Activated CD8-positive, alpha-beta memory T cell treated with anti-CD3 and anti-CD28 coated beads, Interleukin-2, amount 10 ng/mL, durations not matched to agents 7 days and 5 days (primary cell): ENCODE results near the gene FARP1. TPM values are rescaled to one million over a fixed set of nuclear protein-coding genes. Genes with fewer than 3 reads are reported as not detected.

Experiments used
- ATAC-seq: fragments of 150-1000 bp; cut with Tn5 transposase; one replicate; pipeline ENCODE4 v1.10.0; 2021; ENCODE audit warnings: moderate library complexity
- CTCF ChIA-PET: fragments of 350-600 bp; sonication (Branson Sonifier 250); formaldehyde crosslinking; loops from one replicate; lab custom pipeline; 2021; ENCODE audit warnings: antibody characterized with exemption; lab: Charles Lee
- DNase-seq: peaks from one replicate; pipeline ENCODE4 v3.0.0-alpha.2; 2020
- H3K27ac Mint-ChIP-seq: one replicate; pipeline ENCODE4 v1.8.0; 2021; ENCODE audit warnings: mild to moderate bottlenecking, mixed read lengths
- H3K27me3 Mint-ChIP-seq: one replicate; pipeline ENCODE4 v1.8.0; 2021; ENCODE audit warnings: mixed read lengths
- H3K36me3 Mint-ChIP-seq: one replicate; pipeline ENCODE4 v1.8.0; 2021; ENCODE audit warnings: mild to moderate bottlenecking, mixed read lengths
- H3K4me1 Mint-ChIP-seq: one replicate; pipeline ENCODE4 v1.8.0; 2021; ENCODE audit warnings: mixed read lengths
- H3K4me3 Mint-ChIP-seq: one replicate; pipeline ENCODE4 v1.8.0; 2021; ENCODE audit warnings: mild to moderate bottlenecking, moderate library complexity, mixed read lengths
- H3K9me3 Mint-ChIP-seq: one replicate; pipeline ENCODE4 v1.8.0; 2022; ENCODE audit warnings: low read depth, mixed read lengths
- total RNA-seq, 2 experiments: library from RNA; stranded (reverse); gene quantifications; one replicate each; pipeline ENCODE4 v1.2.3, GENCODE V29; 2021

Gene FARP1
- total RNA-seq, 2 experiments from 2014 or later, result 0.44 to 0.87 TPM

DNA sequence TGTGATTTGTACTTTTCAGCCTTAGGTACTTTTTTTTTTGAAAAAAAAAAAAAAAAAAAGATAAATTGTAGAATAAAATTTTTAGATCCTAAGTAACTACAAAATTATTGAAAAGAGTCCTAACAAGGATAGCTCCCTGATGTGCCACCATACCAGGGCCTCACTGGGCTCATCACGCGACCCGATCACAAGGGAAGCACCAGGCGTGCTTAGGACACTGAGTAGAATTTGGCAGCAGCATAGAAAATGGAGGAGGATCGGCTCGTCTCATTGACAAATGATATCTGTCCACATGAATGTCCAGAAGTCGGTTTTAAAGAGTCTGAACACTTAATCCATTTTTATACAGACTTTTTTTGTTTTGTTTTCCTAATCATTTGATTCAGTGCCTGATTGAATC is 255.0 kb downstream of the FARP1 start:
- no peaks in the 10 kb centered on the region for H3K36me3 Mint-ChIP-seq
- DNase-seq (no peak), ATAC-seq (no peak)
- H3K9me3 Mint-ChIP-seq, result no peaks in the 10 kb centered on the region
- H3K4me3 Mint-ChIP-seq, result no peak overlapping the region
- H3K27me3 Mint-ChIP-seq, result peaks cover 21% of the 10 kb centered on the region
- H3K4me1 Mint-ChIP-seq, result no peaks in the 10 kb centered on the region
- CTCF ChIA-PET, result no interaction called here
- H3K27ac Mint-ChIP-seq, result no peak overlapping the region

DNA sequence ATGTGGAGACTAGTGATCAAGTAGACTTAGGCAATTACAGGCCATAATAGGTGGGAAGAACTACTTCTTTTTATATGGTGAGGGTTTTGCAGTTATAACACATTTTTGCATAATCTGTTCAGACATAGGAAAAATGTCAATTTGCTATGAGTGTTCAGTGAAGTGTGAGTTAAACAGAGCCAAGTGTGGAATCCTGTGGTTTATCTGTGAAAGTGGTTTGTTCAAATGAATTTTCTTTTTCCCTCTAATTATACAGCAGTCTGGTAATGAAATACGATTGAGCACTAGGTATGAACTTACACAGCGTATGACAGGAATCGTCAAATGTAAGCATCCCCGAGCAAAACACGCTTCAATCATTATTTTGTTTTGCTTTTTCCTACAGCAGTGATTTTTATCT is 255.7 kb downstream of the FARP1 start:
- H3K27me3 Mint-ChIP-seq, result peaks cover 21% of the 10 kb centered on the region
- H3K9me3 Mint-ChIP-seq, result no peaks in the 10 kb centered on the region
- no peak overlapping the region for H3K4me3 Mint-ChIP-seq
- ATAC-seq, result no peak
- DNase-seq, result no peak
- no peak overlapping the region for H3K27ac Mint-ChIP-seq
- no peaks in the 10 kb centered on the region for H3K36me3 Mint-ChIP-seq
- H3K4me1 Mint-ChIP-seq, result no peaks in the 10 kb centered on the region
- CTCF ChIA-PET, result no interaction called here

DNA sequence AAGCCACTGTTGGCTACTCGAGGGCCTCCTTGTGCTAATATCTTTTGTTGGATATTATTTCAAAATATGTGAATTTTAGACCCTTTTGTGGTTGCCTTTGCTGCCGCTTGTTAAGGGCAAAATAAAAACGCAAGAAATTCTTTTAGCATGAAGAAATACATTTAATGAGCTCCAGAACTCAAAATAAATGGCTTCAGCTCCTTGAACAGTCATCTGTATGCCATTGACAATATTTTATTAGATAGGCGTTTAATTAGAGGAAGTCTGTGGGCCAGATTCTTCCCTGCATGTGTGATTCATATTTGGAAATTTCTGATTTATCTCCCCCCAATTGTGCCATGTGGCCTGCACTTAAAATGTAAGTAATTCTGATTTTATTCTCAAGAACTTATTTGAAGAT is 256.9 kb downstream of the FARP1 start:
- H3K4me3 Mint-ChIP-seq, result no peak overlapping the region
- peaks cover 21% of the 10 kb centered on the region for H3K27me3 Mint-ChIP-seq
- no peak for ATAC-seq
- no peaks in the 10 kb centered on the region for H3K36me3 Mint-ChIP-seq
- CTCF ChIA-PET, result no interaction called here
- no peak for DNase-seq
- H3K4me1 Mint-ChIP-seq, result no peaks in the 10 kb centered on the region
- H3K9me3 Mint-ChIP-seq, result no peaks in the 10 kb centered on the region
- no peak overlapping the region for H3K27ac Mint-ChIP-seq

DNA sequence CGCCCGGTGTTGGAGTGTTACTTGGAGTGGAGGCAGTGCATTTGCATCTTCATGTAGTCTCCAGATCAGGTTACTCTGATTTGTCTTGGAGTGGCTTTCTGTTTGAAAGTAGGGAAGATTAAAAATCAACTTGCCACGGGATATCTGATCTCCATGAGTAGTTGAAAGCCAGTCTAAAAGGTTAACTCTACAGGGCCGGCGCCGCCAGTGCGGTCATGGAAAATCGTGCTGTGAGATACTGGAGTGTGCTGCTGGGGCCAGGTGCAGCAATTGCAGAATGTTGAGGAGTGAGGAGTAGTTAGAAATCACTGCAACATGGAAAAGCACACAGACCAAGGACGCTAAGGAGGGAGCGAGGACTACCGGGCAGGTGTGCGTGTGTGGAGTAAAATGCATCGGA is 259.0 kb downstream of the FARP1 start:
- H3K4me1 Mint-ChIP-seq, result no peaks in the 10 kb centered on the region
- H3K9me3 Mint-ChIP-seq, result no peaks in the 10 kb centered on the region
- CTCF ChIA-PET, result no interaction called here
- ATAC-seq, result no peak
- no peak overlapping the region for H3K27ac Mint-ChIP-seq
- DNase-seq, result no peak
- H3K4me3 Mint-ChIP-seq, result no peak overlapping the region
- peaks cover 31% of the 10 kb centered on the region for H3K27me3 Mint-ChIP-seq
- no peaks in the 10 kb centered on the region for H3K36me3 Mint-ChIP-seq

DNA sequence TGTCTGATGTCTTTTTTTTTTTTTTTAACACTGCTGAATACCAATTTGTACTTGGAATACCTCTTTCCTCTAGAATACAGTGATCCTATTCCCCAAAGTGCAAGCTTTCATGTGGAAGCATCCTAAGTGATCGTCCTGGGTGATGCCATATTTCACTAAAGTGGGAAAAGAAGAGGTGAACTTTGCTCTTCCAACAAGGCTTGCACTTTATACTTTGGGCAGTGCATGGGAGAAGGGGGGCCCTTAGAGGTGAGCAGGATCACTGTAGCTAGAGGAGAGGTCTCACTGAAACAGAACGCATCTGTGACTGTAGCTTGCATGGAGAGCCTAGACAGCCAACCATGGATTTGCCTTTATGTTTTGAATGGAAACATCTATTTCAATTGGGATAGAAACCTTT is 260.2 kb downstream of the FARP1 start:
- H3K27ac Mint-ChIP-seq, result no peak overlapping the region
- H3K36me3 Mint-ChIP-seq, result no peaks in the 10 kb centered on the region
- CTCF ChIA-PET, result no interaction called here
- ATAC-seq (no peak), DNase-seq (no peak)
- no peaks in the 10 kb centered on the region for H3K4me1 Mint-ChIP-seq
- H3K9me3 Mint-ChIP-seq, result no peaks in the 10 kb centered on the region
- no peak overlapping the region for H3K4me3 Mint-ChIP-seq
- peaks cover 25% of the 10 kb centered on the region for H3K27me3 Mint-ChIP-seq

DNA sequence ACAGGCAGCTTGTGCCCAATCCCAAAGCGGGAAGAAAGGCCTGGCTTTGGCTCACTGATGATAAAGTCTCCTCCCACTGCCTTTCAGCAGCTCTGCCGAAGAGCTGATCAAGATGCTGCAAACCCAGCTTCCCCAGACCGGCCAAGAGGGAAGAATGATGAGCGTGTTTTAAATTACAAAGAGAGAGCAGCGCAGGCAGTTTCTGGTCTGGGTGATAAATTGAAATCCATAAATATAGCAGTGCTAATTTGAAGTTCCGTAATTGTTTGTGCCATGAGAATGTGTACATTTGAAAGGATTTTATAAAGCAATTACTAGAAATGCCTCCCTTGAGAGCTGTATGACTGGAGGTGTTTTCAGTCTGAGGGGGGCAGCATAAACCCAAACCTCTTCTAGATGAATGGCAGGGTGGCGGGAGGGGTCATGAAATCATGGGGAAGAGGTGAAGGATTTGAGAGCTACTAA is 262.2 kb downstream of the FARP1 start:
- Mint-ChIP-seq H3K9me3 (no peaks in the 10 kb centered on the region), H3K27me3 (peaks cover 12% of the 10 kb centered on the region), H3K4me3 (no peak overlapping the region), H3K4me1 (no peaks in the 10 kb centered on the region), H3K36me3 (no peaks in the 10 kb centered on the region), H3K27ac (no peak overlapping the region)
- CTCF ChIA-PET, result no interaction called here
- DNase-seq (no peak), ATAC-seq (no peak)

DNA sequence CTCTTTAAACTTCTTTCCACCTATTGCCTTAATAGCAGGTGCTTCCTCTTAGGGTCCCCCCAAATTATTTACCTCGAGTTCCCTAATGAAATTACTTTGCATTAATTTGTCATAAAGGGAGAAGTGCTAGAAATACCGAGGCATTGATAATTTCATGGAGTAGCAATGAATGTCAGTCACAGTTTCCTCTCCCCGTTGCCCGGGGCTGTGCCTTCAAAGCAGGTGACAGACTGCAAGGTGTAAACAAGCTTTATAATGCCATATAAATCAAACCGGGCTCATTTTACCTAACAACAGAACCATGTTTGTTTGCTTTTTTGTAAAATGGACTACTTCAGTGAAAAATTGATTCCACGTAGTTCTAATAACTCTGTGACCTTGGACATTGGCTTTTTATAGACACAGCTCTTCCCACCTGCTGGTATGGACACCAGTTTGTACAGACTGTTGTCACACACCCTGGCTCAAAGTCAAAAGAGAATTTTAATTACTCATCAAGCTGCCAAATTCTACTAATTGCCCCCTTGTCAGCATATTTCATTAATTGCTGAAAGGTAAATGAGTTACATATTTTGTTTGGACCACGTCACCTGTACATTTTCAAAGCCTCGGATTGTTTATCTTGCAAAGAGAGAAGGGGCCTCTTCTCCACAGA is 262.9 kb downstream of the FARP1 start:
- Mint-ChIP-seq H3K4me3 (no peak overlapping the region), H3K27ac (no peak overlapping the region), H3K27me3 (peaks cover 10% of the 10 kb centered on the region), H3K9me3 (no peaks in the 10 kb centered on the region), H3K4me1 (no peaks in the 10 kb centered on the region), H3K36me3 (no peaks in the 10 kb centered on the region)
- DNase-seq (no peak), ATAC-seq (no peak)
- CTCF ChIA-PET, result interaction anchor here (0.5 to 0.9 kb wide), 2 partner anchors 550 to 1409 kb away, joined by 3 read pairs; no protein-coding TSS in a partner anchor

DNA sequence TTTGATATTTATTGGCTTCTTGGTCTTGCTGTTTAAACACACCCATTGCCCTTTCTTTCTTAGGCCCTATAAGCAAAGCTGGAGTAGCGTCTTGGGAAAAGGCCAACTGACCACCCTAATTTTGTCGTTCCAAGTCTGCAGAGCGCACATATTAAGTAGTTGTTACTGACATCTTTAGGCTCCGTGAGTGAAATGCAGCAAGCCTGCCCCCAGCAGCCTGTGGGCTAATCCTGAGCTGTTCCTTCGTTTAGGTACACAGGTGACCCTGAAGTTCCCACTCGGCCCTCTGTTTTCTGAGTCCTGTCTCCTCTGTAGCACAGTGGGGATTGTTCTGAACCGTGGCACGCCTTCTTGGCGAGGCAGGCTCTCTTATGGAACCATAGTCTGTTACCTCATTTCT is 263.5 kb downstream of the FARP1 start:
- Mint-ChIP-seq H3K27ac (no peak overlapping the region), H3K36me3 (no peaks in the 10 kb centered on the region), H3K9me3 (no peaks in the 10 kb centered on the region), H3K4me3 (no peak overlapping the region), H3K27me3 (peaks cover 16% of the 10 kb centered on the region), H3K4me1 (no peaks in the 10 kb centered on the region)
- DNase-seq (no peak), ATAC-seq (no peak)
- CTCF ChIA-PET, result interaction anchor here (0.9 kb wide), 1 partner anchor 551 kb away, joined by 3 read pairs; no protein-coding TSS in a partner anchor

DNA sequence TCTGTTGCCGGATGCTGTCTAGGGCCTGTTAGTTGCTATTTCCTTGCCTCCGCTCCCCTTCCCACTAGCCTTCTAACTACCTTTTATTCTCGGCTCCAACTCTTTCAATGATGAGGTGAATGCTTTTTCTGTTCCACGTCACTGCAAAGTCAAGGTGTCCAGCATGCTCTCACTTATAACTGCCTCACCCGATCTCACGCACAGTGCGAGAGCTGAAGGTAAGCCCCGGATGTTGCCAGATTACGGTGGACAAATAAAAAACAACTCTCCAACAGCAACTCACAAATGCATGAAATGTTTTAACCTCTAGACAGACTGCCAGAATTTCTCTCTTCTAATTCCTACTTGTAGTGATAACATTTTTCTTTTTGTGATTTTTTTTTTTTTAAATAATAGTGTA is 264.1 kb downstream of the FARP1 start:
- no peak overlapping the region for H3K27ac Mint-ChIP-seq
- H3K27me3 Mint-ChIP-seq, result peaks cover 21% of the 10 kb centered on the region
- H3K9me3 Mint-ChIP-seq, result no peaks in the 10 kb centered on the region
- H3K4me3 Mint-ChIP-seq, result no peak overlapping the region
- H3K4me1 Mint-ChIP-seq, result peaks cover 1% of the 10 kb centered on the region
- DNase-seq, result no peak
- CTCF ChIA-PET, result no interaction called here
- ATAC-seq, result no peak
- H3K36me3 Mint-ChIP-seq, result no peaks in the 10 kb centered on the region

DNA sequence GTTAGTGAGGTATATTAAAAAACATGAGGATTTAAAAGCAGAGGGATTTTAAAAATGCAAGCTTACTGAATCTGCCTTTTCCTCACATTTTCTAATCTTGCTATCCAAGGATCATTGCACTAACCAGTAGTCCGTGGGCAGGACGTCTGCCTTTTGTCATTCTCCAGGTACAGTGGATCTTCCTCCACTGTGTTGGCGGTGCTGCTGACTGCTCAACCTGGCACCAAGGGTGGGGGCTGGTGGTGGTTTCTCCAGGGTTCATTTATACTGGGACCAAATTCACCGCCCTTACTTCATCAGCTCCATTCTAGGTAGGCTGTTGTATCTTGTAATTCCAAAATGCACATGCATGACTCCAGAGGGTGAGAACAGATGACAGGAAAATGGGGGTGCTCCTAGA is 264.7 kb downstream of the FARP1 start:
- DNase-seq (no peak), ATAC-seq (no peak)
- no peak overlapping the region for H3K27ac Mint-ChIP-seq
- peaks cover 3% of the 10 kb centered on the region for H3K4me1 Mint-ChIP-seq
- peaks cover 26% of the 10 kb centered on the region for H3K27me3 Mint-ChIP-seq
- no peaks in the 10 kb centered on the region for H3K9me3 Mint-ChIP-seq
- H3K4me3 Mint-ChIP-seq, result no peak overlapping the region
- CTCF ChIA-PET, result no interaction called here
- H3K36me3 Mint-ChIP-seq, result no peaks in the 10 kb centered on the region

DNA sequence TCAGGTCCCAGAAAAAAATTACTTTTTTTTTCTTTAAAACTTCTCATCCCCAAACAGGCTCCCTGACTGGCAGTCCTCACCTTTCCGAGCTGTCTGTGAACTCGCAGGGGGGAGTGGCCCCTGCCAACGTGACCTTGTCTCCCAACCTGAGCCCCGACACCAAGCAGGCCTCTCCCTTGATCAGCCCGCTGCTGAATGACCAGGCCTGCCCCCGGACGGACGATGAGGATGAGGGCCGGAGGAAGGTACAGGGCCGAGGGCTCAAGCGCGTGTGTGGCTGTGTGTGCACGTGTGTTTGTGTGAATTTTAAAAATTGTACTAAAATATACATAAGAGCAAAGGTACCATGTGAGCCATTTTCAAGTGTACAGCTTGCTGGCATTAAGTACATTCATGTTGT is 266.4 kb downstream of the FARP1 start:
- peaks cover 32% of the 10 kb centered on the region for H3K27me3 Mint-ChIP-seq
- ATAC-seq (no peak), DNase-seq (no peak)
- no peaks in the 10 kb centered on the region for H3K9me3 Mint-ChIP-seq
- CTCF ChIA-PET, result no interaction called here
- H3K27ac Mint-ChIP-seq, result no peak overlapping the region
- H3K36me3 Mint-ChIP-seq, result no peaks in the 10 kb centered on the region
- peaks cover 3% of the 10 kb centered on the region for H3K4me1 Mint-ChIP-seq
- no peak overlapping the region for H3K4me3 Mint-ChIP-seq

DNA sequence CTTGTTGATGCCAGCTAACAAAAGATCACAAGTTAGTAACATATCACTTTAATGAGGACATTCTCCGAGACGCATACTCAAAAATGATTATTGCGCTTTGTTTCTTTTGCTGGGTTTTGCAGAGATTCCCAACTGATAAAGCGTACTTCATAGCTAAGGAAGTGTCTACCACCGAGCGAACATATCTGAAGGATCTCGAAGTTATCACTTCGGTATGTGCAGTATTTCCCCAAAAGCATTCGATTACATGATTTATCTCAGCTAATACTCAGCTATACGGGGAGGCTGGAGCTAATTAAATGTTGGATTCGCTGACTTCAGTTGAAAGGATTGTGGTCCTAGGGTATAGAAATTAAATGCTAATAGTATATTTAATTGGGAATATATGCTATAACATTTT is 267.7 kb downstream of the FARP1 start:
- Mint-ChIP-seq H3K4me1 (peaks cover 3% of the 10 kb centered on the region), H3K9me3 (no peaks in the 10 kb centered on the region), H3K4me3 (no peak overlapping the region), H3K27ac (no peak overlapping the region), H3K27me3 (peaks cover 30% of the 10 kb centered on the region), H3K36me3 (no peaks in the 10 kb centered on the region)
- ATAC-seq, result no peak
- CTCF ChIA-PET, result no interaction called here
- DNase-seq, result no peak

DNA sequence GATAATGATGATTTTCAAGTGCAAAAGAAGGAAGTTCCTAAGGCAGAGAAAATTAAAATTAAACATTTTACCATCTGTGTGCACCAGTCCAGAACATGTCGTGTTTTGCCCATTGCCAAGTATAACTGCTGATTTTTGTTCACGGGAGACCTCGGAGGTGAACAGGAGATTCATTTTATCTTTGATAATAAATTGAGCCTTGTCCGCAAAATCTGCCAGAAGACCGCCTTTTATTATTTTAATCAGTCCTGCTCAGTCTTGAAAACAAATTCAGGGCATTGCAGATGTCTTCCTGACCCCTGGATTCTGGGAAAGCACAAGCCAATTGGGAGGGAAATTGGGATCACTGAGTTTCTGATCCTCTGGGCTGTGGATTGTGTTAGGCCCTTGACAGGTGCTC is 268.1 kb downstream of the FARP1 start:
- DNase-seq (no peak), ATAC-seq (no peak)
- CTCF ChIA-PET, result interaction anchor here (0.6 kb wide), 1 partner anchor 97 kb away, joined by 4 read pairs; no protein-coding TSS in a partner anchor

DNA sequence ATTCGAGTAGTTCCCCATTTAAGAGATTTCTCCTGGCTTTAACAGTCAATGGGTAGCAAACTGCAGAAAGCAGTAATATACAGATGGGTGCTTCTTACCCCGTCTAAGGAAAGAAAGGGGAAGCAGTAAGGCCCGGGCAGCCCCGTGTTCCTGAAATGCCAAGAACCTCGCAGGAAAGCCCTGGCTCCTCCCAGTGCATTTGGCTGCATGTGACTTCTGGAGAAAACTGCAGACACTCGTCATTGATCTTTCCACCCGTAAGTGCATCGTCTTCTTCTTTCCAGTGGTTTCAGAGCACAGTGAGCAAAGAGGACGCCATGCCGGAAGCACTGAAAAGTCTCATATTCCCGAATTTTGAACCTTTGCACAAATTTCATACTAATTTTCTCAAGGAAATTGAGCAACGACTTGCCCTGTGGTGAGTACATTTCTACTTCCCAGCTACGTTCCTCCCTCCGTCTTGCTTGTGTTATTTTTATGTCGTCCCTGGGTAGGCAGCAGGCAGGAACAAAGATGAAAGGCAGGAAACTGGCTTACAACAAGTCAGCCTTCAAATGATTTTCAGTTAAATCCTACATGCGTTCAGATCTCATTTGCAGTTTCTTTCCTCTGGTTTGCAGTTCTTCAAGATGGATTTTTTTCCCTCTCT is 268.8 kb downstream of the FARP1 start:
- H3K27me3 Mint-ChIP-seq, result peaks cover 24% of the 10 kb centered on the region
- DNase-seq (no peak), ATAC-seq (no peak)
- H3K9me3 Mint-ChIP-seq, result no peaks in the 10 kb centered on the region
- CTCF ChIA-PET, result interaction anchor here (0.6 kb wide), 1 partner anchor 97 kb away, joined by 4 read pairs; no protein-coding TSS in a partner anchor
- no peak overlapping the region for H3K27ac Mint-ChIP-seq
- no peaks in the 10 kb centered on the region for H3K36me3 Mint-ChIP-seq
- peaks cover 3% of the 10 kb centered on the region for H3K4me1 Mint-ChIP-seq
- H3K4me3 Mint-ChIP-seq, result peak overlapping the region; percentile 7

More for the DNA sequence above, 268.1 kb downstream of the FARP1 start:
- Mint-ChIP-seq H3K27me3 (peaks cover 28% of the 10 kb centered on the region), H3K4me1 (peaks cover 3% of the 10 kb centered on the region), H3K36me3 (no peaks in the 10 kb centered on the region), H3K4me3 (no peak overlapping the region), H3K27ac (no peak overlapping the region), H3K9me3 (no peaks in the 10 kb centered on the region)
